K562 (cell line): ENCODE data around the gene ACTRT3. TPM values are rescaled to one million over a fixed set of nuclear protein-coding genes. Genes with fewer than 3 reads are reported as not detected.

Source experiments
- ATAC-seq: fragments of 200-7000 bp; cut with Tn5 transposase; 3 replicates; pipeline ENCODE4 v1.9.1; 2020; ENCODE audit warnings: moderate library complexity
- BruUV-seq: library from RNA; stranded (reverse); fragments of 400-500 nt; replicated peaks from 2 replicates; lab custom pipeline; 2021; lab: Mats Ljungman, UMichigan
- CTCF ChIA-PET: fragments of 300-600 bp; formaldehyde crosslinking; extraction: SDS; loops from one replicate; lab custom pipeline; 2021; ENCODE audit warnings: low intra/inter-chr PET ratio; lab: Yijun Ruan, JAX
- POLR2A ChIA-PET: fragments of 300-600, 350-650 bp; sonication (Branson Sonifier 250); formaldehyde crosslinking; extraction: SDS; loops from one replicate; lab custom pipeline; 2021; ENCODE audit warnings: antibody characterized with exemption, inconsistent platforms; lab: Yijun Ruan, JAX
- DNase-seq, 4 experiments: peaks; one replicate each; pipeline versions ENCODE4 v3.0.0 to v3.0.0-alpha.2; 2011 to 2018; ENCODE audit warnings: low spot score in 3 of 4, mixed read lengths in 3 of 4; ENCODE audit errors: extremely low read depth in 1 of 4
- FAIRE-seq: peaks from 2 replicates; lab custom pipeline; 2011; peaks lifted over from hg19 to GRCh38; lab: Jason Lieb, UNC
- H2AFZ ChIP-seq: 2 replicates; pipeline ENCODE4 v1.6.0; 2011; ENCODE audit warnings: low read depth, low read length, control low read depth, inconsistent platforms
- H3K27ac ChIP-seq: fragments of 200-600 bp; 3 replicates; pipeline ENCODE4 v1.8.0; 2011; ENCODE audit warnings: low read depth, mild to moderate bottlenecking, control low read depth, inconsistent platforms, low read length, moderate library complexity, mixed read lengths; ENCODE audit errors: extremely low read depth
- H3K27me3 ChIP-seq, 2 experiments: fragments of 300-600 bp in 1 of 2; 2 replicates in 1 of 2; 3 replicates in 1 of 2; pipeline versions ENCODE4 v1.6.0 to v1.8.0; 2011; ENCODE audit warnings: inconsistent platforms in 2 of 2, low read length in 2 of 2, mild to moderate bottlenecking in 1 of 2, mixed read lengths in 1 of 2, moderate library complexity in 1 of 2; ENCODE audit not compliant: control insufficient read depth in 2 of 2, insufficient read depth in 2 of 2
- H3K36me3 ChIP-seq: fragments of 300-600 bp; 3 replicates; pipeline ENCODE4 v1.8.0; 2011; ENCODE audit warnings: mild to moderate bottlenecking, low read length, inconsistent platforms; ENCODE audit not compliant: control insufficient read depth, insufficient read depth
- H3K4me1 ChIP-seq, 2 experiments: fragments of 200-600 bp in 1 of 2; replicated peaks in 1 of 2; 2 replicates in 1 of 2; 3 replicates in 1 of 2; pipeline versions ENCODE4 v1.5.1 to v1.8.0; 2011; ENCODE audit warnings: inconsistent platforms in 2 of 2, low read length in 2 of 2, mild to moderate bottlenecking in 1 of 2, mixed read lengths in 1 of 2, moderate library complexity in 1 of 2; ENCODE audit not compliant: control insufficient read depth in 2 of 2, insufficient read depth in 2 of 2
- H3K4me2 ChIP-seq: 2 replicates; pipeline ENCODE4 v1.6.1; 2011; ENCODE audit warnings: low read length, control low read depth, inconsistent platforms, mixed read lengths; ENCODE audit not compliant: insufficient read depth
- H3K4me3 ChIP-seq: fragments of 200-600 bp; sonication (generic), shearing (Covaris generic); 2 replicates; pipeline ENCODE4 v1.5.1; 2016; ENCODE audit warnings: control low read depth, inconsistent platforms
- H3K79me2 ChIP-seq: fragments of 200-600 bp; 3 replicates; pipeline ENCODE4 v1.8.0; 2011; ENCODE audit warnings: low read length, inconsistent platforms; ENCODE audit not compliant: control insufficient read depth, insufficient read depth
- H3K9ac ChIP-seq, 2 experiments: 2 replicates each; pipeline versions ENCODE4 v1.6.0 to v1.6.1; 2011; ENCODE audit warnings: low read depth in 2 of 2, low read length in 2 of 2, control low read depth in 1 of 2, inconsistent platforms in 1 of 2, mild to moderate bottlenecking in 1 of 2, mixed read lengths in 1 of 2; ENCODE audit not compliant: insufficient read depth in 1 of 2
- H3K9me1 ChIP-seq: one replicate; pipeline ENCODE4 v1.6.0; 2011; ENCODE audit warnings: inconsistent platforms, mild to moderate bottlenecking, low read length, moderate library complexity; ENCODE audit not compliant: control insufficient read depth, insufficient read depth
- H3K9me3 ChIP-seq: replicated peaks from 2 replicates; pipeline ENCODE4 v1.5.1; 2011; ENCODE audit warnings: low read depth, low read length, inconsistent platforms; ENCODE audit not compliant: control insufficient read depth, insufficient read depth
- H4K20me1 ChIP-seq: replicated peaks from 2 replicates; pipeline ENCODE4 v1.6.1; 2011; ENCODE audit warnings: low read length, inconsistent platforms, mixed read lengths; ENCODE audit not compliant: control insufficient read depth, insufficient read depth
- GTF2B ChIP-seq: IDR thresholded peaks from 2 replicates; pipeline ENCODE4 v1.6.1; 2011; ENCODE audit not compliant: insufficient read length; ENCODE audit errors: extremely low read depth
- MGA ChIP-seq: fragments of 450-650 bp; IDR thresholded peaks from 2 replicates; pipeline ENCODE4 v1.6.1; 2016; ENCODE audit warnings: mild to moderate bottlenecking, moderate library complexity
- RBM34 ChIP-seq: fragments of 200-400 bp; formaldehyde crosslinking; IDR thresholded peaks from 2 replicates; pipeline ENCODE4 v1.6.1; 2018; ENCODE audit warnings: low read length, borderline replicate concordance; ENCODE audit not compliant: insufficient read depth
- USF2 ChIP-seq: sonication (generic); formaldehyde crosslinking; IDR thresholded peaks from 2 replicates; pipeline ENCODE4 v1.5.0; 2020; ENCODE audit warnings: missing genetic modification reagents
- ZNF41 ChIP-seq: fragments of 250-450 bp; sonication (Bioruptor Pico); conservative IDR thresholded peaks from 2 replicates; pipeline ENCODE4 v1.4.0; 2020; ENCODE audit warnings: mild to moderate bottlenecking
- ZNF707 ChIP-seq: fragments of 250-450 bp; sonication (Bioruptor Pico); conservative IDR thresholded peaks from 2 replicates; pipeline ENCODE4 v1.8.0; 2022; ENCODE audit warnings: inconsistent platforms, mild to moderate bottlenecking, moderate library complexity
- ZNF75A ChIP-seq: fragments of 450-650 bp; formaldehyde crosslinking; IDR thresholded peaks from 2 replicates; pipeline ENCODE4 v1.4.0; 2020; ENCODE audit warnings: mild to moderate bottlenecking
- ZZZ3 ChIP-seq: fragments of 450-650 bp; IDR thresholded peaks from 2 replicates; pipeline ENCODE4 v1.6.1; 2016; ENCODE audit warnings: antibody characterized with exemption, mild to moderate bottlenecking, moderate library complexity
- WGBS: fragments of 100-300 bp; shearing (Covaris generic); methylation state at CpG from one replicate; pipeline ENCODE4 v1.1.6; 2016; ENCODE audit warnings: low coverage, mixed read lengths; ENCODE audit not compliant: insufficient coverage; ENCODE audit errors: missing lambda C conversion rate; 5-methylcytosine and 5-hydroxymethylcytosine counted together
- in situ Hi-C: fragments of 300-500 bp; cut with MboI; formaldehyde crosslinking; loops from 4 replicates; pipeline ENCODE4 v1.15.0; 2018; ENCODE audit warnings: inconsistent platforms, mixed read lengths
- intact Hi-C: fragments of 100-400 bp; cut with micrococcal nuclease; formaldehyde crosslinking; loops from 2 replicates; pipeline ENCODE4 v1.14.2; 2022
- polyA plus RNA-seq, 8 experiments: library from polyadenylated mRNA; depleted of rRNA in 4 of 8; stranded (reverse) in 5 of 8; unstranded in 3 of 8; fragments of >200 nt; fragmentation: Nextera tagmentation in 2 of 8; fragmentation: Illumina TruSeq in 1 of 8; extraction: Ambion mirVana in 2 of 8; extraction: Trizol in 1 of 8; gene quantifications; 2 replicates each; pipeline versions ENCODE4 v1.2.1 to v1.2.3, GENCODE V29; 2011 to 2014; ENCODE audit warnings: inconsistent platforms in 1 of 8, missing spikeins in 1 of 8
- total RNA-seq, 7 experiments: library from RNA; depleted of rRNA in 6 of 7; stranded (reverse); fragments of >200 nt in 6 of 7; fragmentation: Illumina TruSeq in 2 of 7; extraction: Trizol in 2 of 7; gene quantifications; 2 replicates each; pipeline versions ENCODE4 v1.2.1 to v1.2.3, GENCODE V29; 2011 to 2021; ENCODE audit warnings: low replicate concordance in 1 of 7

The ACTRT3 gene
- total and polyA plus RNA-seq, 9 of the 15 experiments (the other 6 are each of a cell fraction or from before 2014, with no cell fraction given) = 0.06 to 0.11 (median 0.07) TPM; not detected in 5

DNA sequence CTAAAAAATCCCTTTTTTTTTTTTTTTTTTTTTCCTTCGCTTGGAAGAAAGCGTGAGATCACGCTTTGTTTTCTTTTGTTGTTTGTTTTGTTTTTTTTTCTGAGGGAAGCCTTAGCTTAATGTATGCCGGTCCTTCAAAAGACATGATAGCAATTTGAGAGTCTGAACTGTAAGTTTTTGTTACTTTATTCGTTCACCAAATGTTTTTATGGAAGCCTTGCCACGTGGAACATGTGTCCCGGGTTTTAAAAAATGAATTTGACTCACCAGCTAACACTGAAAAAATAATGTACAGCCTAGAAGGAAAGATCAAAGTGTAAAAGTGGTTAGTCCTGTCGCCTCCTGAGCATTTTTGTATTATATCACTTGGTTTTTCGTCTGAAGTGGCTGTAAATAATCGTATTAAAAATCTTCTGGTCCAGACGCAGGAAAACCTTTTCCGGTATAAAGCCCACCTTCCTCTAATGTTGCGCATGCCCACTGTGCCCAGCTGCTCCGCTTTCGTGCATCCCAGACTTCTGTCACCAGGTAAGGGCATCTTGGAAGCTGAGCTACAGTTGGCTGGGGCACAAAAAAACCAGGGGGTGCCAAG, 3.0 kb upstream of the ACTRT3 start:
- WGBS = 0% methylated on average over 15 of the region's 15 CpGs
- in situ Hi-C loops = no loop called here
- H3K4me1 ChIP-seq = peaks cover 10 to 13% of the 10 kb centered on the region in 2 experiments; a peak in 3 of 5 replicates
- TF ChIP-seq ZNF75A = no peak
- no peak for TF ChIP-seq ZNF41 (CRISPR knock-in tag)
- TF ChIP-seq ZNF707 (CRISPR knock-in tag) = 0 out of 2 replicates have a peak, but pooled peaks have one; percentile 30
- TF ChIP-seq MGA = peak; percentile 88
- TF ChIP-seq ZZZ3 = no peak
- TF ChIP-seq GTF2B = peak; percentile 16
- no peak for TF ChIP-seq USF2 (CRISPR knock-in tag)
- TF ChIP-seq RBM34 = no peak

More for the DNA sequence above, 3.0 kb upstream of the ACTRT3 start:
- Histone ChIP-seq H3K9me3 (peaks cover 4% of the 10 kb centered on the region; the same call in 1 of the 2 replicates), H2AFZ (peak overlapping the region; percentile 97), H3K9ac (peak overlapping the region; percentile 96 to 100), H3K27me3 (no peaks in the 10 kb centered on the region), H3K4me3 (peak overlapping the region; percentile 89), H3K36me3 (peaks cover 33% of the 10 kb centered on the region), H4K20me1 (no peaks in the 10 kb centered on the region), H3K27ac (peak overlapping the region; percentile 98), H3K9me1 (no peaks in the 10 kb centered on the region), H3K4me2 (peak overlapping the region; percentile 98), H3K79me2 (peaks cover 47% of the 10 kb centered on the region)
- CTCF ChIA-PET = interaction anchor here (0.5 kb wide), 1 partner anchor 397 kb away, joined by 8 read pairs; no protein-coding TSS in a partner anchor
- no TSS peak for BruUV-seq
- intact Hi-C loops = no loop called here
- DNase-seq = peak; percentile 27 to 80 (median 46)
- POLR2A ChIA-PET = interaction anchor here (0.6 to 2.4 kb wide), 6 partner anchors 9 to 732 kb away, joined by 3 to 16 read pairs (median 3); partner anchors contain the start of gene TERC
- FAIRE-seq = no peak
- ATAC-seq = peak; percentile 67
